ENCODE measurements around the gene AKAIN1. TPM values are rescaled to one million over a fixed set of nuclear protein-coding genes. Genes with fewer than 3 reads are reported as not detected.

Gene AKAIN1
- total RNA-seq, 1 experiment from 2014 or later, result not detected

GRCh38 chr18:5239447-5239846 lies 42.4 kb upstream of the AKAIN1 start:
- BruUV-seq (replicated peaks), result TSS peak; percentile 63

GRCh38 chr18:5238371-5238976 lies 41.4 kb upstream of the AKAIN1 start:
- DNase-seq (ENCODE audit: low read depth, low spot score) (no peak), ATAC-seq (peak; percentile 68)
- BruUV-seq (replicated peaks), result no TSS peak
- Histone ChIP-seq H3K4me3 (ENCODE audit: low read depth in 2 of 2, low read length in 2 of 2) (peak overlapping the region; percentile 80 to 88), H3K27ac (ENCODE audit: low read length) (peak overlapping the region; percentile 85), H3K36me3 (ENCODE audit: control insufficient read depth, insufficient read depth, low read length) (no peaks in the 10 kb centered on the region), H3K9me3 (ENCODE audit: control insufficient read depth, insufficient read depth, low read depth, low read length) (no peaks in the 10 kb centered on the region), H3K4me1 (ENCODE audit: control insufficient read depth, insufficient read depth, low read length) (peaks cover 7% of the 10 kb centered on the region), H3K27me3 (ENCODE audit: control insufficient read depth, insufficient read depth, low read length) (no peaks in the 10 kb centered on the region)
- ChIA-PET CTCF (no interaction called here), POLR2A (no interaction called here)
- intact Hi-C loops (cut with micrococcal nuclease; ENCODE audit: unreplicated experiment) (loop anchor here (5.0 kb wide), 1 partner anchor 59 kb away; the partner anchor contains the start of gene ZBTB14), in situ Hi-C loops (cut with HindIII; ENCODE audit: low pct_unique_long_range_greater_than_20kb, low sequenced_read_pairs) (no loop called here)
- TF ChIP-seq POLR2AphosphoS5 (IDR thresholded peaks at IDR 0.05; ENCODE audit: low read depth, low read length) (no peak), TCF7L2 (IDR thresholded peaks at IDR 0.05; ENCODE audit: low read depth, low read length) (no peak), REST (IDR thresholded peaks at IDR 0.05; ENCODE audit: insufficient read depth in 1 of 2, low read depth in 2 of 2, low read length in 1 of 2) (no peak), SIN3A (IDR thresholded peaks at IDR 0.05; ENCODE audit: borderline replicate concordance, insufficient read depth, low read depth, low read length) (no peak), CTCF (IDR thresholded peaks at IDR 0.05) (no peak)

More at GRCh38 chr18:5239447-5239846, 42.4 kb upstream of the AKAIN1 start:
- intact Hi-C loops (cut with micrococcal nuclease; ENCODE audit: unreplicated experiment) (loop anchor here (5.0 kb wide), 1 partner anchor 58 kb away; the partner anchor contains the start of gene ZBTB14), in situ Hi-C loops (cut with HindIII; ENCODE audit: low pct_unique_long_range_greater_than_20kb, low sequenced_read_pairs) (no loop called here)
- no peaks in the 10 kb centered on the region for H3K36me3 ChIP-seq (ENCODE audit: control insufficient read depth, insufficient read depth, low read length)
- H3K27me3 ChIP-seq (ENCODE audit: control insufficient read depth, insufficient read depth, low read length), result no peaks in the 10 kb centered on the region
- ATAC-seq, result no peak
- DNase-seq (ENCODE audit: low read depth, low spot score), result no peak
- H3K4me1 ChIP-seq (ENCODE audit: control insufficient read depth, insufficient read depth, low read length), result peaks cover 7% of the 10 kb centered on the region
- H3K9me3 ChIP-seq (ENCODE audit: control insufficient read depth, insufficient read depth, low read depth, low read length), result no peaks in the 10 kb centered on the region
- TF ChIP-seq SIN3A (IDR thresholded peaks at IDR 0.05; ENCODE audit: borderline replicate concordance, insufficient read depth, low read depth, low read length), result no peak
- no peak for TF ChIP-seq POLR2AphosphoS5 (IDR thresholded peaks at IDR 0.05; ENCODE audit: low read depth, low read length)
- no peak for TF ChIP-seq REST (IDR thresholded peaks at IDR 0.05; ENCODE audit: insufficient read depth in 1 of 2, low read depth in 2 of 2, low read length in 1 of 2)
- TF ChIP-seq TCF7L2 (IDR thresholded peaks at IDR 0.05; ENCODE audit: low read depth, low read length), result no peak
- TF ChIP-seq CTCF (IDR thresholded peaks at IDR 0.05), result no peak
- POLR2A ChIA-PET, result no interaction called here
- CTCF ChIA-PET, result no interaction called here
- H3K27ac ChIP-seq (ENCODE audit: low read length), result peak overlapping the region; percentile 85; the same call in 1 of the 2 replicates
- peak overlapping the region; percentile 80 to 88; a peak in 3 of 4 replicates for H3K4me3 ChIP-seq (ENCODE audit: low read depth in 2 of 2, low read length in 2 of 2)
